Inflammatory macrophage (primary cell): ENCODE measurements around the gene PPFIA3.
A peak's percentile ranks its signal among the peaks of the same experiment; 100 is the strongest.

Source experiments
- DNase-seq, 2 donors: peaks; one replicate each; pipeline ENCODE4 v3.0.0-alpha.2; 2020 to 2022
- total RNA-seq, 18 experiments: gene quantifications; one replicate each; lab custom pipeline; 2026; ENCODE audit warnings: mixed read lengths in 6 of 18, inconsistent platforms in 2 of 18; lab: John Stamatoyannopoulos, UW

The PPFIA3 gene
- total RNA-seq = 0.23 to 2.0 (median 1.0) reads per million in 18 experiments

- peak; percentile 33 to 64 for DNase-seq
Observed at GRCh38 chr19:49119411-49120324, at the start of gene PPFIA3. Gene PPFIA3, plus strand, starts transcription at chr19:49119544. Its CDS starts 8,330 bp downstream, at chr19:49127874.

GRCh38 chr19:49070416-49070815, 48.9 kb upstream of the PPFIA3 start:
- DNase-seq = no peak

GRCh38 chr19:49071860-49072547, 47.3 kb upstream of the PPFIA3 start:
- DNase-seq = peak in 1 of 2 donors; percentile 25

GRCh38 chr19:49073514-49074378, 45.6 kb upstream of the PPFIA3 start:
- peak; percentile 28 to 46 for DNase-seq

- DNase-seq = peak; percentile 28 to 53
Observed at GRCh38 chr19:49074869-49075268, 44.5 kb upstream of the PPFIA3 start.

- no peak for DNase-seq
Observed at GRCh38 chr19:49080392-49080791, 39.0 kb upstream of the PPFIA3 start.

- DNase-seq = no peak
Observed at GRCh38 chr19:49081273-49081672, 38.1 kb upstream of the PPFIA3 start.

- no peak for DNase-seq
Observed at GRCh38 chr19:49084206-49085019, 34.9 kb upstream of the PPFIA3 start.

GRCh38 chr19:49085020-49085867, 34.1 kb upstream of the PPFIA3 start, which contains the start of gene SNRNP70:
Gene SNRNP70, plus strand, starts transcription at chr19:49085451. Its CDS starts 964 bp downstream, at chr19:49086415.
- DNase-seq = peak; percentile 99 to 100

GRCh38 chr19:49085868-49086232, 33.5 kb upstream of the PPFIA3 start:
- DNase-seq = no peak

- DNase-seq = no peak
Observed at GRCh38 chr19:49086296-49086695, 33.0 kb upstream of the PPFIA3 start.

- DNase-seq = no peak
Observed at GRCh38 chr19:49091391-49092038, 27.8 kb upstream of the PPFIA3 start.

- no peak for DNase-seq
Observed at GRCh38 chr19:49092686-49093085, 26.7 kb upstream of the PPFIA3 start.

- no peak for DNase-seq
Observed at GRCh38 chr19:49094505-49095482, 24.6 kb upstream of the PPFIA3 start.

GRCh38 chr19:49097453-49098288, 21.7 kb upstream of the PPFIA3 start:
- DNase-seq = peak; percentile 74 to 79

- DNase-seq = no peak
Observed at GRCh38 chr19:49098795-49099194, 20.5 kb upstream of the PPFIA3 start.

GRCh38 chr19:49101160-49101559, 18.2 kb upstream of the PPFIA3 start:
- no peak for DNase-seq

- DNase-seq = no peak
Observed at GRCh38 chr19:49102303-49102702, 17.0 kb upstream of the PPFIA3 start.
